Left lung (tissue), 10 donors: ENCODE data around the gene ALDH5A1. TPM values are rescaled to one million over a fixed set of nuclear protein-coding genes. Genes with fewer than 3 reads are reported as not detected.

Experiments used
- ATAC-seq: fragments of 200-7000 bp; cut with Tn5 transposase; one replicate; pipeline ENCODE4 v1.9.1; 2020; ENCODE audit warnings: moderate library complexity
- DNase-seq, 4 donors: peaks; one replicate each; pipeline ENCODE4 v3.0.0-alpha.2; 2013 to 2020
- H3K27ac ChIP-seq, 2 donors: fragments of 200-600 bp; sonication (generic) in 1 of 2; one replicate each; pipeline versions ENCODE4 v1.5.0 to v1.8.0; 2020 to 2021
- H3K27me3 ChIP-seq, 2 donors: fragments of 200-600 bp; sonication (generic) in 1 of 2; one replicate each; pipeline versions ENCODE4 v1.5.0 to v1.8.0; 2020 to 2021
- H3K36me3 ChIP-seq, 2 donors: fragments of 200-600 bp; sonication (generic) in 1 of 2; one replicate each; pipeline versions ENCODE4 v1.5.0 to v1.8.0; 2020 to 2021
- H3K4me1 ChIP-seq, 2 donors: fragments of 200-600 bp; one replicate each; pipeline ENCODE4 v1.8.0; 2021
- H3K4me3 ChIP-seq, 2 donors: fragments of 200-600 bp; sonication (generic) in 1 of 2; one replicate each; pipeline versions ENCODE4 v1.5.0 to v1.8.0; 2020 to 2021; ENCODE audit warnings: mild to moderate bottlenecking in 1 of 2
- H3K9me3 ChIP-seq, 2 donors: fragments of 200-600 bp; sonication (generic) in 1 of 2; one replicate each; pipeline versions ENCODE4 v1.5.0 to v1.8.0; 2020 to 2021
- intact Hi-C, 2 donors: fragments of 100-400 bp; cut with DNase I; formaldehyde crosslinking; loops; one replicate each; pipeline versions ENCODE4 v1.11.2 to v1.14.2; 2022
- polyA plus RNA-seq, 6 donors: library from polyadenylated mRNA; unstranded; fragments of 120-200 nt; gene quantifications; one replicate each; pipeline ENCODE4 v1.2.1, GENCODE V29; 2013; ENCODE audit not compliant: insufficient read length in 6 of 6
- total RNA-seq, 2 donors: library from RNA; stranded (reverse); fragmentation: NEBNext Ultra II Directional; extraction: Animal tissue kit (Norgen Biotek cat#: 25700); gene quantifications; one replicate each; pipeline ENCODE4 v1.2.1, GENCODE V29; 2021
- TF ChIP-seq, protein P1 (sequence below), 2 donors: fragments of 200-600 bp; sonication (generic) in 1 of 2; IDR thresholded peaks; one replicate each; pipeline versions ENCODE4 v1.5.0 to v1.8.0; 2021; ENCODE audit warnings: antibody characterized with exemption in 2 of 2
- donor health status: DM: no; HTN: yes; CAD: no.
- donor health status: DM: no; HTN: no; CAD: no.

The ALDH5A1 gene
- total and polyA plus RNA-seq, 8 donors = 9.7 to 21.8 (median 12.4) TPM

DNA sequence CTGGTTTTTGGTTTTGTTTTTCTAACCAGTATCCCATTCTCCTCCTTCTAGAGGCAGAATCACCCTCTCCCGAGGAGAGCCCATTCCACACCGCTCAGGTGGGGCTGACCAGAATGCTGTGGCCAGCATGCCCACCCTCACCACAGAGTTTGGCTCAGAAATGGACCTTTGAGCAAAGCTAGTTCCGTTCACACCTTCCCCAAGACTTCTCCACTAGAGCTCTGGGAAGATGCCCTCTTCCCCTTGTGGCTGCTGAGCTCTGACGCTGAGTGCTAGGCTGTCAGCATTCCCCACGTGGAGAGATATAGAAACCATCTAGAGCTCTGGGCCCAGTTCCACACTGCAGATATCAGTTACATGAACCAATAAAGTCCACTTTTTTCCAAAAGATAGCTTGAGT, 13.3 kb upstream of the ALDH5A1 start:
- Histone ChIP-seq H3K27ac (no peak overlapping the region), H3K27me3 (no peaks in the 10 kb centered on the region), H3K36me3 (no peaks in the 10 kb centered on the region), H3K4me1 (no peaks in the 10 kb centered on the region), H3K4me3 (no peak overlapping the region), H3K9me3 (no peaks in the 10 kb centered on the region)
- intact Hi-C loops = no loop called here
- TF ChIP-seq, protein P1, sequence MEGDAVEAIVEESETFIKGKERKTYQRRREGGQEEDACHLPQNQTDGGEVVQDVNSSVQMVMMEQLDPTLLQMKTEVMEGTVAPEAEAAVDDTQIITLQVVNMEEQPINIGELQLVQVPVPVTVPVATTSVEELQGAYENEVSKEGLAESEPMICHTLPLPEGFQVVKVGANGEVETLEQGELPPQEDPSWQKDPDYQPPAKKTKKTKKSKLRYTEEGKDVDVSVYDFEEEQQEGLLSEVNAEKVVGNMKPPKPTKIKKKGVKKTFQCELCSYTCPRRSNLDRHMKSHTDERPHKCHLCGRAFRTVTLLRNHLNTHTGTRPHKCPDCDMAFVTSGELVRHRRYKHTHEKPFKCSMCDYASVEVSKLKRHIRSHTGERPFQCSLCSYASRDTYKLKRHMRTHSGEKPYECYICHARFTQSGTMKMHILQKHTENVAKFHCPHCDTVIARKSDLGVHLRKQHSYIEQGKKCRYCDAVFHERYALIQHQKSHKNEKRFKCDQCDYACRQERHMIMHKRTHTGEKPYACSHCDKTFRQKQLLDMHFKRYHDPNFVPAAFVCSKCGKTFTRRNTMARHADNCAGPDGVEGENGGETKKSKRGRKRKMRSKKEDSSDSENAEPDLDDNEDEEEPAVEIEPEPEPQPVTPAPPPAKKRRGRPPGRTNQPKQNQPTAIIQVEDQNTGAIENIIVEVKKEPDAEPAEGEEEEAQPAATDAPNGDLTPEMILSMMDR (IDR thresholded peaks at IDR 0.05) = no peak
- DNase-seq = no peak
- ATAC-seq = no peak

DNA sequence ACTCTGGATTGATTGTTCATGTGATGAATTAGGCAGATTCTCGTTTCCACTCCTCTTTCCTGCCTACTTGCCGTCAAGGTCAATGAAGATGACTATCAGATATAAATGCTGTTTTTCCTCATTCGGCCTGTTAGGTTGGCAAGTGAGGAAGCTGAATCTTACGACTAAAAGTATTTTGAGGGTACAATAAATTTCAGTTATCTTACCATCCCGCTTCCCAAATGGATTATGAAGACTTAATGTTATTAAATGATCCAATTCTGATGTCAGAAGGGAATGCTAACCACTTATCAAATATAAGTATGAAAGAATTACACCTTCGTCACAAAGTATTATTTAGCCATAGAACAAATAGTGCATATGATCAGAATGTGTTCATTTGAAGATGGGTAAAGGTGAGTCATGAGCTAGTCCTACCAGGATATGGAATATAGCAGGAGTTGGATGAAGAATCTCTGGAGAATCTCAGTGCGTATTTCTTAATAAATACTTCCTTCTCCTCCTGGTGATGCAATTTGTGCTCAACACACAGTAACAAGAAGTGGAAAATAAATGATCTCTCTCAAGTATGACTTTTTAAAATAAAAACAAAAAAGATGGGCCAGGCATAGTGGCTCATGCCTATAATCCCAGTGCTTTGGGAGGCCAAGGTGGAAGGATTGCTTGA, 10.0 kb upstream of the ALDH5A1 start:
- H3K4me3 ChIP-seq = no peak overlapping the region
- H3K36me3 ChIP-seq = no peaks in the 10 kb centered on the region
- TF ChIP-seq, protein P1 (IDR thresholded peaks at IDR 0.05) = no peak
- H3K27ac ChIP-seq = no peak overlapping the region
- no peaks in the 10 kb centered on the region for H3K4me1 ChIP-seq
- ATAC-seq (no peak), DNase-seq (no peak)
- intact Hi-C loops = no loop called here
- no peaks in the 10 kb centered on the region for H3K27me3 ChIP-seq
- no peaks in the 10 kb centered on the region for H3K9me3 ChIP-seq

- no peaks in the 10 kb centered on the region for H3K9me3 ChIP-seq
- no peaks in the 10 kb centered on the region for H3K4me1 ChIP-seq
- TF ChIP-seq, protein P1 (IDR thresholded peaks at IDR 0.05) = no peak
- intact Hi-C loops = no loop called here
- no peak for DNase-seq
- H3K36me3 ChIP-seq = no peaks in the 10 kb centered on the region
- ATAC-seq = no peak
- H3K27ac ChIP-seq = no peak overlapping the region
- H3K4me3 ChIP-seq = no peak overlapping the region
- H3K27me3 ChIP-seq = no peaks in the 10 kb centered on the region
Observed at GRCh38 chr6:24486065-24486464, 8.7 kb upstream of the ALDH5A1 start.

DNA sequence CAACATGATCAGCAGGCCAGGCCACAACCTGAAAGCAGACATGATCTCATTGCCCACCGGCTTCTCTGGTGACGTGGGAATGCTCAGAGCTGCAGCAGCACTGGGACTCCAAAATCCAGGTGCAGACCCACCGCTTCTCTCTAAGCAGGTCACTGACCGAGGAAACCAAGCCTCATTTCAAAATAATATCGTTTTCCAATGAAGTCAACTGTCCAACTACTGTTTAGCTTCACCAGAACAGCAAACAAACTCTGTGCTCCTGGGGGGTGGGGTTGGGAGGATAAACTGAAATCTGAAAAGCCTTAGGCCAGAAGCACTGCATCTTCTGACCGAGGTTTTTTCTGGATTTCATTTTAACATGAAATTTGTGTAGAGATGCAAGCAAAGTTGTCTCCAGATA, 5.3 kb upstream of the ALDH5A1 start, which contains the start of gene GPLD1:
Gene GPLD1, minus strand, starts transcription at position 109 of the 400 bp plus-strand sequence. Its CDS starts 67 bp downstream, at position 42.
- Histone ChIP-seq H3K9me3 (no peaks in the 10 kb centered on the region), H3K27ac (no peak within 1 kb of the TSS), H3K36me3 (no peaks in the 10 kb centered on the region), H3K4me3 (no peak within 1 kb of the TSS), H3K27me3 (peaks cover 0 to 11% of the 10 kb centered on the region in 2 donors), H3K4me1 (peaks cover 3 to 8% of the 10 kb centered on the region in 2 donors)
- DNase-seq (peak in 1 of 4 donors; percentile 9), ATAC-seq (no peak)
- intact Hi-C loops = no loop called here
- TF ChIP-seq, protein P1 (IDR thresholded peaks at IDR 0.05) = no peak

DNA sequence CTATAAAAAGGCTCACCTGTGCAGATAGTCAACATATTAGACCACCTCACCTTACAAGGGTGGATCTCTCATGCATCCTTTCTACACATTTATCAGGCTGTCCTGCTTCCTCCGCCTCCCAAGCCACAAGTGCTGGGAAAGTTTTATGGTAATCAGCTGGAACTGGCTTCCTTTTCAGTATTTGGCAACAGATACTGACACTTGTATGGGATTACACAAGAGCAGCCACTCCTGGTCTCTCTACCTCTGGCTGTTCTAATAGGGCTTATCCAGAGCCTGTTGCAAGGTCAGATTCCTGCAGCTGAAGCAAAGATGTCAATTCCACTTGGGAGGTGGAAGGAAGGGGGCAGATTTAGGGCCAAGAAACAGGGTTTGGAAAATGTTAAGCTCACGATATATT, 4.9 kb upstream of the ALDH5A1 start:
- Histone ChIP-seq H3K27me3 (peaks cover 0 to 15% of the 10 kb centered on the region in 2 donors), H3K4me1 (peaks cover 3 to 10% of the 10 kb centered on the region in 2 donors), H3K36me3 (no peaks in the 10 kb centered on the region), H3K4me3 (no peak overlapping the region), H3K27ac (no peak overlapping the region), H3K9me3 (no peaks in the 10 kb centered on the region)
- TF ChIP-seq, protein P1 (IDR thresholded peaks at IDR 0.05) = no peak
- intact Hi-C loops = no loop called here
- peak; percentile 77 for ATAC-seq
- DNase-seq = no peak
